Nephron (organoid): ENCODE measurements around the gene TMA7B.

Source experiments
- H3K27ac Mint-ChIP-seq, 3 experiments: 2 replicates each; pipeline ENCODE4 v1.8.0; 2020; ENCODE audit warnings: mixed read lengths in 3 of 3, mild to moderate bottlenecking in 2 of 3, moderate library complexity in 1 of 3
- H3K27me3 Mint-ChIP-seq: 2 replicates; pipeline ENCODE4 v1.8.0; 2021; ENCODE audit warnings: low read depth, mild to moderate bottlenecking, moderate library complexity, mixed read lengths
- H3K36me3 Mint-ChIP-seq: 2 replicates; pipeline ENCODE4 v1.8.0; 2020; ENCODE audit warnings: low read depth, mixed read lengths
- H3K4me1 Mint-ChIP-seq: 2 replicates; pipeline ENCODE4 v1.8.0; 2020; ENCODE audit warnings: mixed read lengths
- H3K4me3 Mint-ChIP-seq, 3 experiments: 2 replicates each; pipeline ENCODE4 v1.8.0; 2020; ENCODE audit warnings: mild to moderate bottlenecking in 3 of 3, mixed read lengths in 3 of 3, moderate library complexity in 2 of 3
- H3K9me3 Mint-ChIP-seq: 2 replicates; pipeline ENCODE4 v1.8.0; 2020; ENCODE audit warnings: mixed read lengths
- TF ChIP-seq, protein P1 (sequence below), 3 experiments: fragments of 200-600 bp; sonication (generic); IDR thresholded peaks; one replicate each; pipeline ENCODE4 v1.5.0; 2021; ENCODE audit warnings: antibody characterized with exemption in 3 of 3; ENCODE audit not compliant: unreplicated experiment in 3 of 3

The TMA7B gene

GRCh38 chr22:39973656-39974055, 13.5 kb downstream of the TMA7B start:
- Mint-ChIP-seq H3K9me3 (no peaks in the 10 kb centered on the region), H3K4me1 (peaks cover under 1% of the 10 kb centered on the region), H3K27ac (no peak overlapping the region), H3K27me3 (peaks cover 55% of the 10 kb centered on the region), H3K4me3 (no peak overlapping the region), H3K36me3 (no peaks in the 10 kb centered on the region)
- TF ChIP-seq, protein P1, sequence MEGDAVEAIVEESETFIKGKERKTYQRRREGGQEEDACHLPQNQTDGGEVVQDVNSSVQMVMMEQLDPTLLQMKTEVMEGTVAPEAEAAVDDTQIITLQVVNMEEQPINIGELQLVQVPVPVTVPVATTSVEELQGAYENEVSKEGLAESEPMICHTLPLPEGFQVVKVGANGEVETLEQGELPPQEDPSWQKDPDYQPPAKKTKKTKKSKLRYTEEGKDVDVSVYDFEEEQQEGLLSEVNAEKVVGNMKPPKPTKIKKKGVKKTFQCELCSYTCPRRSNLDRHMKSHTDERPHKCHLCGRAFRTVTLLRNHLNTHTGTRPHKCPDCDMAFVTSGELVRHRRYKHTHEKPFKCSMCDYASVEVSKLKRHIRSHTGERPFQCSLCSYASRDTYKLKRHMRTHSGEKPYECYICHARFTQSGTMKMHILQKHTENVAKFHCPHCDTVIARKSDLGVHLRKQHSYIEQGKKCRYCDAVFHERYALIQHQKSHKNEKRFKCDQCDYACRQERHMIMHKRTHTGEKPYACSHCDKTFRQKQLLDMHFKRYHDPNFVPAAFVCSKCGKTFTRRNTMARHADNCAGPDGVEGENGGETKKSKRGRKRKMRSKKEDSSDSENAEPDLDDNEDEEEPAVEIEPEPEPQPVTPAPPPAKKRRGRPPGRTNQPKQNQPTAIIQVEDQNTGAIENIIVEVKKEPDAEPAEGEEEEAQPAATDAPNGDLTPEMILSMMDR (IDR thresholded peaks at IDR 0.05; ENCODE audit: unreplicated experiment in 3 of 3), result no peak

- TF ChIP-seq, protein P1 (IDR thresholded peaks at IDR 0.05; ENCODE audit: unreplicated experiment in 3 of 3), result no peak
- no peaks in the 10 kb centered on the region for H3K4me1 Mint-ChIP-seq
- H3K9me3 Mint-ChIP-seq, result no peaks in the 10 kb centered on the region
- no peak overlapping the region for H3K4me3 Mint-ChIP-seq
- H3K36me3 Mint-ChIP-seq, result no peaks in the 10 kb centered on the region
- H3K27ac Mint-ChIP-seq, result no peak overlapping the region
- H3K27me3 Mint-ChIP-seq, result peaks cover 51% of the 10 kb centered on the region
These were observed 13.9 kb downstream of the TMA7B start for GRCh38 chr22:39974065-39974464.

DNA sequence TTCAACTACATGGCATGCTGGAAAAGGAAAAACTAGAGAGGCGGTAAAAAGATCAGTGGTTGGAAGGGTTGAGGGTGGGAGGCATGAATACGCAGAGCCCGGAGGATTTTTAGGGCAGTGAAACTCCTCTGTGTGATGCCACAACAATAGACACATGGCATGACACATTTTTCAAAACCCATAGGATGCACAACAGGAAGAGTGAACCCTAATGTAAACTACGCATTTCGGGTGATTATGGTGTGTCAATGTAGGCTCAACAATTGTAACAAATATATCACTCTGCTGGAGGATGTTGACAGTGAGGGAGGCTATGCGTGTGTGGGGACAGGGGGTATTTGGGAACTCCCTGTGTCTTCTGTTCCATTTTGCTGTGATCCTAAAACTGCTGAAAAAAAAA, 18.9 kb downstream of the TMA7B start:
- TF ChIP-seq, protein P1 (IDR thresholded peaks at IDR 0.05; ENCODE audit: unreplicated experiment in 3 of 3), result no peak
- H3K27ac Mint-ChIP-seq, result no peak overlapping the region
- no peaks in the 10 kb centered on the region for H3K36me3 Mint-ChIP-seq
- peaks cover 45% of the 10 kb centered on the region for H3K27me3 Mint-ChIP-seq
- no peaks in the 10 kb centered on the region for H3K9me3 Mint-ChIP-seq
- H3K4me1 Mint-ChIP-seq, result no peaks in the 10 kb centered on the region
- no peak overlapping the region for H3K4me3 Mint-ChIP-seq

DNA sequence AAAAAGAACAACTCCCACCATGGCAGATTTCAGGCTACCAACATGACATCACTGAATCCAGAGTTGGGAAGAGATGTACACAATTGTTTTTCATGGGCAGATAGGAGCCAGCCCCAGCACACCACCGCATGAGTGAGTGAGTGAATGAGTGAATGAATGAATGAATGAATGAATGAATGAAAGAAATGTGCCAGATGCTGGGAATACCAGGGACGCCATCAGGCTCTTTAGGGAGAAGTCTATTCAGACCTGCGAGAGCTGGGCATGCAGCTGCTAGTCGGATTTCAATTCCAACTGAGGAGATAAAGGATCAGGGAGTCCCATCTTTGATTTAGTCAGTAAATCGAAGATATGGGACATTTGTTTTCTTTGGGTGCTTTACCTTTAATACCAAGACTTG, 19.3 kb downstream of the TMA7B start:
- Mint-ChIP-seq H3K27me3 (peaks cover 45% of the 10 kb centered on the region), H3K4me3 (no peak overlapping the region), H3K4me1 (no peaks in the 10 kb centered on the region), H3K9me3 (no peaks in the 10 kb centered on the region), H3K27ac (no peak overlapping the region), H3K36me3 (no peaks in the 10 kb centered on the region)
- TF ChIP-seq, protein P1 (IDR thresholded peaks at IDR 0.05; ENCODE audit: unreplicated experiment in 3 of 3), result no peak

DNA sequence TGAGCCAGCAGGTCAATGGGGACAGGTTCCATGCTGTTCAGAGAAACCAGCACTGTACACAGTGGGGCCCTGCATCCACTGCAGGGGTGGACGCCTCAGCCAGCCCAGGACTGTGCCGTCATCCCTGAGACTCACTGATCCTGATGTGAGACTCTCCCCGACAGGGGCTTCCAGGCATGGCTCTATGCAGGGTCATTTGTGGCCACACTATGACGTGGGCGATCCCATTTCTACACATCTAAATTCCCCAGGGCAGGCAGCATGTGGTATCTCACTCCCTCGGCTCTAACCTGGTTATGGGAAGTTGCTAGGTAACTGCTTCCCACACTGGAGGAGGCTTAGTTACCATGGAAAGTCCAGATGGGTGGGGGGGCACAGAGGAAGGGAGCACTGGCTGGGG, 20.4 kb downstream of the TMA7B start:
- H3K4me1 Mint-ChIP-seq, result no peaks in the 10 kb centered on the region
- H3K27ac Mint-ChIP-seq, result no peak overlapping the region
- no peaks in the 10 kb centered on the region for H3K9me3 Mint-ChIP-seq
- TF ChIP-seq, protein P1 (IDR thresholded peaks at IDR 0.05; ENCODE audit: unreplicated experiment in 3 of 3), result no peak
- peaks cover 42% of the 10 kb centered on the region for H3K27me3 Mint-ChIP-seq
- no peaks in the 10 kb centered on the region for H3K36me3 Mint-ChIP-seq
- no peak overlapping the region for H3K4me3 Mint-ChIP-seq

- Mint-ChIP-seq H3K9me3 (no peaks in the 10 kb centered on the region), H3K27ac (no peak overlapping the region), H3K4me3 (no peak overlapping the region), H3K36me3 (no peaks in the 10 kb centered on the region), H3K4me1 (no peaks in the 10 kb centered on the region), H3K27me3 (peaks cover 41% of the 10 kb centered on the region)
- TF ChIP-seq, protein P1 (IDR thresholded peaks at IDR 0.05; ENCODE audit: unreplicated experiment in 3 of 3), result no peak
These were observed 23.1 kb downstream of the TMA7B start for GRCh38 chr22:39983346-39983745.
